Endothelial cell of hepatic sinusoid (primary cell): ENCODE results near the gene CCDC9B.

Experiments used
- in situ Hi-C: cut with HindIII; loops from 2 replicates; pipeline ENCODE4 v1.10.0; 2017; ENCODE audit warnings: low sequenced_read_pairs

CCDC9B gene

GRCh38 chr15:40310993-40311392 lies 29.7 kb downstream of the CCDC9B start:
- in situ Hi-C loops, result no loop called here

DNA sequence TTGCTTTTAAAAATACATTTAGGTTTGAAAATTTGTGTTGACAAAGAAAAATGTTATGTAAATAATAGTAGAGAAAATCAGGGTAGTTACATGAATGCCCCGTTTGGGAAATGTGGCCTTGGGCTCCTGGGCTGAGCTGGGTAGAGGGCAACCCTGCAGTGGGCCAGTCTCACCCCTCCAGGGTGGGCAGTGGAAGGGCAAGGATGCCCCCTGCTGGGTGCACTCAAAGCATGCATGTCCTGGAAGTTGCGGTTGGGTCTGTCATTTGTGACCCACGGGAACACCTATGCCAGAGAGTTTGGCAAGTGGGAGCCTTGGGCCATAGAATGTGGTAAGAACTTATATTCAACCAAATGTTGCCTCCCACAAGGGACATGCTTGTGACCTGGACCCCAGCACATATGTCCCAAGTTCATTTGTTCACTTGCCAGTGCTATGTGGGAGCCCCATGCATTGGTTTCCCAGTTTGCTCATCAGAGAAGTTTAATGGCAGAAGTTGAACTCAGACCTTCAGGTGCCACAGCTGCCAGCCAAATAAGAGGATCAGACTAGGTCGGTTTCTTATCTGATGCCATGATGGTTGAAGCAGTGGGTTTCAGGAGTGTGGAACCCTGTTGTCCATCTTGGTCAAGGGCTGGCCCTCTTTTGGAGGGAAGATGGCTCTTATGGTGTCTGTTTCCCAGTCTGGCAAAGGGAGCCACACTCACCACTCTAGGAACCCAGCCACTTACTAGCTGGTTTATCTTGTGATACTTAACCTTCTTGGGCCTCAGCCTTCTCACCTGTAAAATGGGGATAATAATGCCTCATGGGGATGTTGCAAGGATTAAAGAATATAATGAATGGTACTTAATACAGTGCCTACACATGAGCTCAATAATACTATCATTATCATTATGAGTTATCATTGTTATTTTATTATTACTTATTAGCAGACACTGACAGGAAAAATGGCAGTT lies 30.5 kb downstream of the CCDC9B start:
- in situ Hi-C loops, result no loop called here

- in situ Hi-C loops, result loop anchor here (5.0 kb wide), 1 partner anchor 87 kb away; no protein-coding TSS in a partner anchor
Measured at GRCh38 chr15:40309344-40309862, 31.3 kb downstream of the CCDC9B start.

DNA sequence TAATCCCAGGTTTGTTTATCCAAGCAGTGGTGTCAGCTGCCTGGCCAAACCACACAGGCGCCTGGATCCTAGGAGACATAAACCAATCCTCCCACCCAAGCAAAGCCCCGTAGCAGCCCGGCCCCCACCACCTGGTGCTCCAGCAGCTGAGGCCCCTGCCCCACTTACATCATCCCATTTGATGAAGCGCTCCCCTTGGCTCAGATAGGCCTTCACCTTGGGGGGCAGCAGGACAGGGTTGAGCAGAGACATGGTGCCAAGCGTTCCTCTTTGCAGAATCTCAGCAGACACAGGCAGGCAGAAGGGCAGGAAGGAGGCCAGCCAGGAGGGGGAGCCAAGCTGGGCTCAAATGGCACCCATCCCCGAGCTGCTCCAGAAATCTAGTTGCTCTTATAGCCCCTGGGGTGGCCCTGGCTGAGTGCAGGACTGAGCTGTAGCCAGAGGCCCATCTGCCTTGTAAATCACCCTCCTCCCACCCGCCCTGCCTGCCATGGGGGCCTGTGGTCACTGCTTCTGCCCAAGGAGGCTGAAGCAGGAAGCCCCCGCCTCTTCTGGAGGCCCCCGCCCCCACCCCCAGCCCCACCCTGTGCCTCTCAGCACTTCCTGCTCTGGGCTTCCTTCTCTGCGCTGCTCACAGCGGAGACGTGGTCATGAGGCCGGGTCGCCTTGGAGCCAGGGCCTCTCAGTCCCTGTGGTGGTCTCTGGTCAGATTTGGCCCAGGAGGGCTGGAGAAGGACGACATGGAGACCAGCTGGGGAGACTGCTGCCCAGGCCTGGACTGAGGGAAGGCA lies 33.1 kb downstream of the CCDC9B start, which contains the start of gene PLCB2:
Gene PLCB2, minus strand, starts transcription at position 515 of the 791 bp plus-strand sequence. Its CDS starts 263 bp downstream, at position 252.
- in situ Hi-C loops, result loop anchor here (5.0 kb wide), 1 partner anchor 85 kb away; no protein-coding TSS in a partner anchor

DNA sequence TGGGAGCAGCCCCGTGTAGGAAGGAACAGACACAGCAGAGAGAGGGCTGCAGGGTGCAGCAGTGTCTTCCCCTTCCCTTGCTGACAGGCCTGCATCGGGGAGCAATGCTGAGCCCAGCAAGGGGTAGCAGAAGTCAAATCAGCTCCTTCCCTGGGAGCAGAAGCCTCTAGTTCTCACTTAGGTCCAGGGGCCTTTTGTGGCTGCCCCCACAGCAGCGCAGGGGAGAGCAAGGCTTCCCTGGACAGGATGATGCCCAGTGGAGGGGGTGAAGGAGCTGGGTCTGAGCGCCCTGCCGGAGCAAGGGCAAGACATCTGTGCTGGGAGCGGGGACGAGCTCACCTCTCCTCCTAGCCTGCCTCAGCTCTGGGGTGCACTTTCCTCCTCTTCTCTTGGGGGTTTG lies 33.8 kb downstream of the CCDC9B start:
- in situ Hi-C loops, result loop anchor here (5.0 kb wide), 1 partner anchor 85 kb away; no protein-coding TSS in a partner anchor

DNA sequence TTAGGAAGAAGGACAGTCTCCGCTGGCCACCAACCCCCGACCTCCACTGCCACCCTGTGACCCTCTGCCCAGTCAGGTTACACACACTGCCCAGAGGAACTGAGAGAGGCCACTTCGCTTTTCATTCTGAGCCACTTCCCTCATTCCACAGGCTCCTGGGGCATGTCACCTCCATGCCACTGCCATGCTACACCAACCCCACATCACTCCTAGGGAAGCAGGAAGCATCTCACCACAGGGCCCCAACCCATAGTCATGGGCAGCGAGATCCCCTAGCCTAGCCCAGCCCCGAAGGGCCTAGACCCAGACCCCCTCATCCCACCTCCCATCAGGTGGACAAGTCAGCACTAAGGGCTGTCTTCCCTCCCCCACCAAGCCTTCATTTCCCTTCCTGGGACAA lies 34.4 kb downstream of the CCDC9B start:
- in situ Hi-C loops, result loop anchor here (5.0 kb wide), 1 partner anchor 84 kb away; no protein-coding TSS in a partner anchor

DNA sequence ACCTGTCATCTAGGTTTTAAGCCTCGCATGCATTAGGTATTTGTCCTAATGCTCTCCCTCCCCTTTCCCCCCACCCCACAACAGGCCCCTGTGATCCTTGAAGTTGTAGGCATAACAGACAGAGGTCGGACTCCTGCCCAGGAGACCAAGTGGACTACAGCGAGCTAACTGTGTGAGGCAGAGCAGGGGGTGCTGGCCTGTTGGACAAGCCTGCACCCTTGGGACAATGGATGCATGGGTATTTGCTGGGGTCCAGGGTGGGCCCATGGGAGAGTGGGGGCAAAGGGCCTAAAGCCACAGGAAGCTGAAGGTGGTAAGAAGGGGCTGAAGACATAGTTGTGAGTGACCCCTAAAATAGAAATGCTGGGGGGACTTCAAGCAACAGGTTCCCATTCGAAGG lies 35.5 kb downstream of the CCDC9B start:
- in situ Hi-C loops, result loop anchor here (5.0 kb wide), 1 partner anchor 83 kb away; no protein-coding TSS in a partner anchor

- in situ Hi-C loops, result no loop called here
Measured at GRCh38 chr15:40303576-40303975, 37.2 kb downstream of the CCDC9B start.

GRCh38 chr15:40302981-40303380 lies 37.8 kb downstream of the CCDC9B start:
- in situ Hi-C loops, result no loop called here

- in situ Hi-C loops, result no loop called here
Measured at GRCh38 chr15:40302288-40302886, 38.4 kb downstream of the CCDC9B start.

DNA sequence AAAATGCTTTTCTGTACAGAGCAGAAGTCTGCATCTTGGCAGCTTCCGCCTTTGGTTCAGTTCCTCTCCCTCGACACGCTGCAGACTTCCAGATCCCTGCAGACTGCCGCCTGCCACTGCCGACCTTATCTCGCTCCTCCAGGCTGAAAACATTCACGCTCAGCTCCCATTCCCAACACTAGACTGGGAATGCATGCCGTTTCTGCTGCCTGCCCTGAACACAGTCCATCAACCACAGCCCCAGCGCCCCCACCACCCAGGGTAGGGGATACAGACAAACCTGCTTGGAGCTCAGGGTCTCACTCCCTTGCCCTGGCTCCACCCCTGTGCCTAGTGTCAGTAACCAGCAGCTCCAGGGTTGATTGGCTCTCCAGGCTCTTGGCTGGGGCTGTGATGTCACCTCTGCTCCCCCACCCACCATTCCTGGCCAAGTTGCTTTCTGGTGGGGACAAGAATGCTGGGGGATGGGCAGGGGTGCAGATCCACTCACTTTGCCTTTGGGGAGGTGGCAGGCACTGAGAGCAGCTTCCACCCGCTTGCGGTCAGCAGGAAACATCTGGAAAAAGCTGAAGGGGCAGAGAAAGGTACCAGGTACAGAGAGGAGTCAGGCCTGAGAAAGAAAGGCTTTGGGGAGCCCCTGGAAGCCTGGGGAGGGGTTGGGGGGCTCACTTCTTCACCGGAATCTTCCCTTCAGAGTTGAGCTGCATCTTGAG lies 39.1 kb downstream of the CCDC9B start:
- in situ Hi-C loops, result no loop called here

DNA sequence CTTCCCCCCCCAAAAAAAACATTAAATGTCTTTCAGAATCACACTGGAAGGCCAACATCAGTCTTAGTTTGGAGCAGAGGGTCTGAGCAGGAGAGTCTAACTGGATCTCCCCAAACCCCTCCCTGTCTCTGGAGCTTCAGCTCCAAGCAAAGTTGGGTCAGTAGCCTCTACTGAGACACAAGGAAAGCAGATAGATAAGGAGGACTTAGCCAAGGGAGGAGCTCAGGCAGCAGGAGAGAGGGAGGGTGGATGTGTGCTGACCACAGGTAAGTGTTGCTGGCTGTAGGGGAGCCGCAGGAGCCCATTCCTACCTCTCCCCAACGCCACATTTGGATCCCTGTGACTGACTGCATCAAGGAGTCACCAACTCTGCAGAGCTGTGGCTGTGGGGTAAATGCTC lies 40.0 kb downstream of the CCDC9B start:
- in situ Hi-C loops, result no loop called here

GRCh38 chr15:40300367-40300766 lies 40.4 kb downstream of the CCDC9B start:
- in situ Hi-C loops, result no loop called here

DNA sequence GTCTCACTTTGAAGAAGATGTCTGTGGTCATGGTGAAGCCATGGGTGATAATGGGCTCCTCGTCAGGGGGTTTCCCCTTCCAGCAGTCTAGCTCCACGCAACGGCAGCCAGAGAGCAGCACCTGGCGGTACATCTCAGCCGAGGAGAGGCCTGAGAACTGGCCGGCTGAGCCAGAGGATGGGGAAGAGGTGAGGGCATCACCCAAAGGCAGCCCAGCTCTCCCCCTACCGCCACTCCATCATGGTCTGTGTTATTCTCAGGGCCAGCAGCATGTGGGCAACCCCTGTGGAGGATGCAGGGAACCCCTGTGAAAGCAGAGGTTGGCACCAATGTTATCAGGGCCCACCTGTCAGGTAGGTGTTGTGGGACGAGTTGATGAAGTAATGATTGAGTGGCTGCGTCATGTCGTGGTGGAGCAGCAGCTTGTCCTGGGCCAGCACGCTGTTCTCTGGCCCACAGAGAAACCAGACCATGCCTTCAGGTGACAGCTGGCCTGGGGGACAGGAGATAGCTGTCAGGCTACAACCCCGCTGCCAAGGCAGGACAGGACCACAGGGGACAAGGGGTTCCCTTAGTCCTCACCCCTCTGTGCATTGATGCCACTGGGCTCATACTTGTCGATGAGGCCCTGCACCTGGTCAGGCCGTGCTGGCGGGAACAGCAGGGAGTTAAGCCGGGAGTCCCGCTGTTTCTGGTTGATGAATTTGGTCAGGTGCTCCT lies 42.4 kb downstream of the CCDC9B start:
- in situ Hi-C loops, result no loop called here

DNA sequence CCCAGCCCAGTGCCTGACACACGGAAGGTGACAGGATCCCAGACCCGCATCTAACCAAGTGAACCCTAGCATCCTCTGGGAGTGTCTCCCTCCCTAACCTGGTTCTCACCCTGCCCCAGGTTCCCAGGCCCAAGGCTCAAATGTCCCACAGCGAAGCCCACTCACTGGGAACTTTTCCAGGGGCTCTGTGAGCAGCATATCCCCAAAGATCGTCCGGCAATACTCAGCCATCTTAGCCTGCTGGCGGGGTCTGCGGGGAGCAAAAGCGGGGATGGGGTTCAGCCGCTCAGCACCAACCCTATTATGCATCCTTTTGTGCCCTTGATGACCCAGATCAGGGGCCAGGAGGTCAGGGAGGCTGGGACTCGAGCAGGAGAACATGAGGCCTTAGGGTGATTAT lies 43.4 kb downstream of the CCDC9B start:
- in situ Hi-C loops, result no loop called here

DNA sequence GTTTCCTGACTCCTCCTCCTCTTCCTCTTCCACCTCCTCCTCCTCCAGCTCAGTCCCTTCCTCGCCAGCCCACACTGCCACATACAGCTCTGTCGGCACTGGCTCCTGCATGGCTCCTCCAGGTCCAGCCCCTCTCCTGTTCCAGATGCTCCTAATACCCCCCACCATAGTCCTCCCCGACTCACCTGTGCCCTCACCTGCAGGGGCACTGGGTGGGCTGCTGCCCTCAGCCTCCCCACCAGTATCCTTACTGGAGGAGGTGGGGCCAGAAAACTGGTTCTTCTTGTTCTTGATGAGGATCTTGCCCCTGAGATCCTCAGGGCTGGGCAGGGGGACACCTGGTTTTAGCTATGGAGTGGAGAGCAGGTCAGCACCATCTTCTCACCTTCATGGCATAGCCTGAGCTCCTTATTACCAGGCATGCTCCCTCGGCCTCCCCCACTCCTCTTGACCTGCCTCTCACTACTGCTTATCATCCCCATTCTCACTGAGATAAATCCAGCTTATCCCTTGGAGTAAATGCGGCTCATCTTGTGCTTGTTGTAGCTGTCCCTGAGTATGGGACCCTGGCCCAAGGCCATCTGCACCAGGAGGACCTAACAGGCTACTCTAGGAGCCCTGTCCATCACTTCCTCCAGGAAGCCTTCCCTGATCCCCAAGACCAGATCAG lies 44.0 kb downstream of the CCDC9B start:
- in situ Hi-C loops, result no loop called here

DNA sequence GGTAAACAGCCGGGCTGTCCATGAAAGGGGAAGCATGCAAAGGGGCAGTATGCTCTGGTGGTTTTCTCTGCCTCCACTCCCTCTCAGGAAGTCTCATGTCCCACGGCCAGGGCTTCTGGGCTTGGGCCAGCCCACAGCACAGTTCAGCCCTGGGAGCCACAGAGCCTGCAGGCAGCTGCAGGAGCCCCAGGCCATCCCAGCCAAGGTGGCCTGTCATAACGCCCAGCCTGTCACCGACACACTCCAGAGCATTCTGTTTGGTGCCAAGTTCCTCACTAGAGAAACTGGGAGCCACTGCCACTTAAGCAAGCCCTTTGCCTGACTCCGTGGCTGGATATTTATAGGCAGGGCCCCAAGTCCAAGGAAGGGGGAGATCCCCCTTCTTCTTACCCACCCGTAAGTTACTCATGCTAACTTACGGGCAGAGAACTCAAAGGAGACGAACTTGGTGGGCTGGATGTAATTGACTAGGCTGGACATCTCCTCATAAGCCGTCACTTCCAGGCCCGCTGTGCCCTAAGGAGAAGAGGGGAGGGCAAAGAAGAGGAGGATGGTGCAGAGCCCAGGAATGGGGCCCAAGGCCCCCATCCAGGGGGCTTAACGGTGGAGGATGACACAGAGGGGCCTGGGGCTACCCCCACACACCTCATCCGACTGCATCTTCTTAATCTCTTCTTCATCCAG lies 44.7 kb downstream of the CCDC9B start:
- in situ Hi-C loops, result no loop called here

DNA sequence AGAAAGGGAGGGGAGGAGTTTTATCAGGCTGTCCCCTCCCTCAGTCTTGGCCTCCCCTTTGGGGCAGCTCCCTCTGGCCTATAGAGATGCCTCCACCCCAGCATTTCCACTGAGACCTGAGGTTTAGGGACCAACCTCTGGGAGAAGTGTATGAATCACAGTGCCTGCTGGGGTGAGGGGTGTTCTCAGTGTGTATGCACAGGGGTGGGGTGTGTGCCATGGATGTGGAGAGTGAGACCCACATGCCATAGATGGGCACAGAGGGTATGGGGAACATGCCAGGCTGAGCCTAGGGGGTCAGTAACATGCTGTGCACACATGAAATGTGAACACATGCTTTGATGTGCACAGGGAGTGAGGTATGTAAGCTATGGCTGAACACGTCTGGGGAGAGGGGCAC lies 45.4 kb downstream of the CCDC9B start:
- in situ Hi-C loops, result no loop called here
